MCF 10A (cell line): ENCODE measurements around the gene PABPN1L. TPM values are rescaled to one million over a fixed set of nuclear protein-coding genes. Genes with fewer than 3 reads are reported as not detected.

ENCODE experiments used
- BruUV-seq: library from RNA; stranded (reverse); fragments of 400-500 nt; replicated peaks from 2 replicates; lab custom pipeline; 2021; lab: Mats Ljungman, UMichigan
- CTCF ChIA-PET: fragments of 300-600 bp; sonication (Branson Sonifier 250); formaldehyde crosslinking; extraction: SDS; loops from one replicate; lab custom pipeline; 2021; ENCODE audit warnings: antibody characterized with exemption, inconsistent platforms; lab: Yijun Ruan, JAX
- POLR2A ChIA-PET: fragments of 300-600, 350-650 bp; sonication (Branson Sonifier 250); formaldehyde crosslinking; extraction: SDS; loops from one replicate; lab custom pipeline; 2020; ENCODE audit warnings: antibody characterized with exemption, inconsistent platforms; lab: Yijun Ruan, JAX
- DNase-seq: peaks from one replicate; pipeline ENCODE4 v3.0.0-alpha.2; 2018; ENCODE audit not compliant: unreplicated experiment
- H3K27ac Mint-ChIP-seq: one replicate; pipeline ENCODE4 v1.8.0; 2022; ENCODE audit warnings: mild to moderate bottlenecking, low read depth, mixed read lengths; ENCODE audit not compliant: unreplicated experiment
- H3K27me3 Mint-ChIP-seq: one replicate; pipeline ENCODE4 v1.8.0; 2022; ENCODE audit warnings: mixed read lengths; ENCODE audit not compliant: insufficient read depth, unreplicated experiment
- H3K36me3 Mint-ChIP-seq: one replicate; pipeline ENCODE4 v1.8.0; 2022; ENCODE audit warnings: mild to moderate bottlenecking, moderate library complexity, mixed read lengths; ENCODE audit not compliant: insufficient read depth, unreplicated experiment
- H3K4me1 Mint-ChIP-seq: one replicate; pipeline ENCODE4 v1.8.0; 2022; ENCODE audit warnings: mixed read lengths; ENCODE audit not compliant: insufficient read depth, unreplicated experiment
- H3K4me3 Mint-ChIP-seq: one replicate; pipeline ENCODE4 v1.8.0; 2022; ENCODE audit warnings: mild to moderate bottlenecking, moderate library complexity, mixed read lengths; ENCODE audit not compliant: unreplicated experiment
- H3K9me3 Mint-ChIP-seq: one replicate; pipeline ENCODE4 v1.8.0; 2022; ENCODE audit warnings: mixed read lengths; ENCODE audit not compliant: unreplicated experiment
- CTCF ChIP-seq: fragments of 200-600 bp; IDR thresholded peaks from one replicate; pipeline ENCODE4 v1.8.0; 2022; ENCODE audit warnings: antibody characterized with exemption, mild to moderate bottlenecking; ENCODE audit not compliant: unreplicated experiment
- intact Hi-C: fragments of 100-400 bp; cut with micrococcal nuclease; formaldehyde crosslinking; loops from 2 replicates; pipeline ENCODE4 v1.14.1; 2022
- total RNA-seq: library from RNA; stranded (reverse); gene quantifications from 2 replicates; pipeline ENCODE4 v1.2.3, GENCODE V29; 2022

PABPN1L gene
- total RNA-seq, 1 experiment from 2014 or later, result not detected

DNA sequence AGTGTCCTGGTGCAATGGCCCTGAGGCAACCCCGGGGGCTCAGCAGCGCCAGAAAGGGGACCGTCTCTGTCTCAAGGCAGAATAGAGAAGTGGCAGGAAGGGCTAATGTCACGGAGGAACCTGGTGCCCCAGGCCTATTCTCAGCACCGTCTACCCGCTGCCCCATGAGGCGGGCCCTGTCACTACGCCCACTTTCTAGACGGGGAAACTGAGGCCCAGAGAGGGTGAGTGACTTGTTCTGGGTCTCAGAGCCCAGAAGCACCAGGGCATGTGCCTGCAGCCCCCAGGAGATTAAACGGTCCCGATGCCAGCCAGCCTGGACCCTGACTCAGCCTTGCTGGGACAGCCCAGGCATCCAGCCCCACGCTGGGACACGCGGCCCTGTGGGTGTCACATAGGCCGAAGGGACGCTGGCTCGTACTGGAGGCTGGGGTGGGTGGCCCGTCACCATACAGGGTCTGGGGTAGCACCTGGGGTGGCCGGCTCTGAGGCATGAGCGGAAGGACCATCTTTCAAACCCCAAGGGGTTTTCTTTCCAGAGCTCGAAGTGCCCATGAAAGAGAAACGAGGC lies 40.2 kb upstream of the PABPN1L start:
- intact Hi-C loops, result no loop called here
- H3K36me3 Mint-ChIP-seq, result no peaks in the 10 kb centered on the region
- CTCF ChIA-PET, result no interaction called here
- BruUV-seq, result no TSS peak
- H3K27me3 Mint-ChIP-seq, result no peaks in the 10 kb centered on the region
- H3K9me3 Mint-ChIP-seq, result no peaks in the 10 kb centered on the region
- POLR2A ChIA-PET, result no interaction called here
- H3K4me1 Mint-ChIP-seq, result peaks cover 5% of the 10 kb centered on the region
- no peak overlapping the region for H3K27ac Mint-ChIP-seq
- DNase-seq, result no peak
- TF ChIP-seq CTCF, result no peak
- H3K4me3 Mint-ChIP-seq, result no peak overlapping the region

DNA sequence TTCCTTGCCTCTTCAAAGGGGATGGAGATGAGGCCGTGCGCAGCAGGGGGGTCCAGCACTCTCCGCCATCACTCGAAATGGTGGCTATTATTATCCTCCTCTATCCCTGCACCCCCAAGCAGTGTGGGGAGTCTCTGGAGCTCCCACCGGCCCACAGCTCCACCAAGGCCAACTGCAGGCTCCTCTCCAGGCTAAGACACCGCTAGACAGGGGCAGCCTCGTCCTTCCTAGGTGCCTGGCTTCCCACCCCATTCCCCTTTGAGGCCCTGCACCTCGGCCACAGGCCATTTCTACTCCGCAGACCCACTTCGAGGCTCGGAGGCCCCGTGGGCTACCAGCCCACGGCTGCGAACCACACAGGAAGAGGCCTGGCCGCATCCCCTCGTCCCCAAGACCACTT lies 39.6 kb upstream of the PABPN1L start:
- ChIA-PET CTCF (no interaction called here), POLR2A (no interaction called here)
- H3K4me1 Mint-ChIP-seq, result peaks cover 5% of the 10 kb centered on the region
- no TSS peak for BruUV-seq
- no peak overlapping the region for H3K4me3 Mint-ChIP-seq
- no peak overlapping the region for H3K27ac Mint-ChIP-seq
- no peak for DNase-seq
- H3K27me3 Mint-ChIP-seq, result no peaks in the 10 kb centered on the region
- no peaks in the 10 kb centered on the region for H3K9me3 Mint-ChIP-seq
- H3K36me3 Mint-ChIP-seq, result no peaks in the 10 kb centered on the region
- intact Hi-C loops, result no loop called here
- TF ChIP-seq CTCF, result no peak

- no TSS peak for BruUV-seq
- CTCF ChIA-PET, result no interaction called here
- peak; percentile 10 for DNase-seq
Measured at GRCh38 chr16:88905563-88905962, 39.1 kb upstream of the PABPN1L start.

More at GRCh38 chr16:88905563-88905962, 39.1 kb upstream of the PABPN1L start:
- Mint-ChIP-seq H3K27me3 (no peaks in the 10 kb centered on the region), H3K27ac (no peak overlapping the region), H3K4me3 (no peak overlapping the region), H3K36me3 (no peaks in the 10 kb centered on the region), H3K9me3 (no peaks in the 10 kb centered on the region), H3K4me1 (peaks cover 5% of the 10 kb centered on the region)
- intact Hi-C loops, result no loop called here
- TF ChIP-seq CTCF, result no peak
- POLR2A ChIA-PET, result interaction anchor here (0.6 kb wide), 1 partner anchor 18 kb away, joined by 3 read pairs; no protein-coding TSS in a partner anchor
